H9 (cell line): ENCODE measurements around the gene KANK4. TPM values are rescaled to one million over a fixed set of nuclear protein-coding genes. Genes with fewer than 3 reads are reported as not detected.

ENCODE experiments used
- DNase-seq: peaks from one replicate; pipeline ENCODE4 v3.0.0-alpha.2; 2017
- H2AFZ ChIP-seq: one replicate; pipeline ENCODE4 v1.6.1; 2013; ENCODE audit warnings: mild to moderate bottlenecking, low read length, control low read depth, moderate library complexity
- H2AK5ac ChIP-seq: 2 replicates; pipeline ENCODE4 v1.6.1; 2013; ENCODE audit warnings: low read length, control low read depth, mixed read lengths; ENCODE audit not compliant: insufficient read length
- H2BK120ac ChIP-seq: one replicate; pipeline ENCODE4 v1.6.1; 2013; ENCODE audit warnings: low read depth, mild to moderate bottlenecking, low read length, control low read depth, inconsistent platforms; ENCODE audit not compliant: poor library complexity, severe bottlenecking
- H2BK12ac ChIP-seq: 2 replicates; pipeline ENCODE4 v1.6.1; 2013; ENCODE audit warnings: low read length, control low read depth, mixed read lengths, low read depth; ENCODE audit not compliant: insufficient read length
- H2BK15ac ChIP-seq: 2 replicates; pipeline ENCODE4 v1.6.1; 2013; ENCODE audit warnings: low read depth, low read length, control low read depth
- H2BK20ac ChIP-seq: one replicate; pipeline ENCODE4 v1.6.1; 2013; ENCODE audit warnings: low read depth, mild to moderate bottlenecking, low read length, control low read depth, inconsistent platforms; ENCODE audit not compliant: poor library complexity, severe bottlenecking
- H2BK5ac ChIP-seq: 2 replicates; pipeline ENCODE4 v1.6.1; 2013; ENCODE audit warnings: low read length, control low read depth, mixed read lengths; ENCODE audit not compliant: insufficient read length
- H3K14ac ChIP-seq: 2 replicates; pipeline ENCODE4 v1.6.1; 2013; ENCODE audit warnings: low read length, control low read depth; ENCODE audit not compliant: insufficient read depth
- H3K18ac ChIP-seq: 2 replicates; pipeline ENCODE4 v1.6.1; 2013; ENCODE audit warnings: low read depth, mild to moderate bottlenecking, mixed read lengths, low read length, control low read depth; ENCODE audit not compliant: insufficient read length
- H3K23ac ChIP-seq: 2 replicates; pipeline ENCODE4 v1.6.1; 2013; ENCODE audit warnings: low read length, control low read depth, mixed read lengths, low read depth; ENCODE audit not compliant: insufficient read length
- H3K23me2 ChIP-seq: 2 replicates; pipeline ENCODE4 v1.6.1; 2013; ENCODE audit warnings: low read depth, mild to moderate bottlenecking, mixed read lengths, low read length, control low read depth; ENCODE audit not compliant: insufficient read length, poor library complexity, severe bottlenecking
- H3K27ac ChIP-seq: 2 replicates; pipeline ENCODE4 v1.5.1; 2013; ENCODE audit warnings: low read length, control low read depth, mixed read lengths, low read depth; ENCODE audit not compliant: insufficient read length
- H3K27me3 ChIP-seq: 2 replicates; pipeline ENCODE4 v1.6.1; 2013; ENCODE audit warnings: low read length, control low read depth, inconsistent platforms; ENCODE audit not compliant: insufficient read depth
- H3K4ac ChIP-seq: 2 replicates; pipeline ENCODE4 v1.6.1; 2013; ENCODE audit warnings: low read depth, mild to moderate bottlenecking, control low read depth, inconsistent platforms, low read length, moderate library complexity
- H3K4me1 ChIP-seq: 2 replicates; pipeline ENCODE4 v1.6.1; 2013; ENCODE audit warnings: low read length, control low read depth, inconsistent platforms; ENCODE audit not compliant: insufficient read depth
- H3K4me2 ChIP-seq: 2 replicates; pipeline ENCODE4 v1.6.1; 2013; ENCODE audit warnings: low read length, control low read depth, mixed read lengths; ENCODE audit not compliant: insufficient read length, insufficient read depth
- H3K56ac ChIP-seq: 2 replicates; pipeline ENCODE4 v1.6.1; 2013; ENCODE audit warnings: low read depth, mild to moderate bottlenecking, mixed read lengths, low read length, control low read depth; ENCODE audit not compliant: insufficient read length
- H3K79me1 ChIP-seq: 2 replicates; pipeline ENCODE4 v1.6.1; 2013; ENCODE audit warnings: low read depth, mild to moderate bottlenecking, moderate library complexity, low read length, control low read depth, inconsistent platforms; ENCODE audit not compliant: insufficient read depth, poor library complexity, severe bottlenecking
- H3K79me2 ChIP-seq: 2 replicates; pipeline ENCODE4 v1.6.1; 2013; ENCODE audit warnings: low read length, control low read depth, inconsistent platforms; ENCODE audit not compliant: insufficient read depth
- H3K9ac ChIP-seq: 2 replicates; pipeline ENCODE4 v1.6.1; 2013; ENCODE audit warnings: low read length, control low read depth, mixed read lengths; ENCODE audit not compliant: insufficient read length; ENCODE audit errors: extremely low read depth
- H3K9me3 ChIP-seq: one replicate; pipeline ENCODE4 v1.6.1; 2013; ENCODE audit warnings: low read depth, low read length, inconsistent platforms; ENCODE audit not compliant: control insufficient read depth
- H3T11ph ChIP-seq: one replicate; pipeline ENCODE4 v1.6.1; 2013; ENCODE audit warnings: mild to moderate bottlenecking, low read length, control low read depth, inconsistent platforms
- H4K20me1 ChIP-seq: one replicate; pipeline ENCODE4 v1.6.1; 2013; ENCODE audit not compliant: control insufficient read depth, insufficient read length, insufficient read depth
- H4K5ac ChIP-seq: 2 replicates; pipeline ENCODE4 v1.6.1; 2013; ENCODE audit warnings: low read depth, mild to moderate bottlenecking, mixed read lengths, low read length, control low read depth; ENCODE audit not compliant: insufficient read length
- H4K8ac ChIP-seq: replicated peaks from 2 replicates; pipeline ENCODE4 v1.6.1; 2013; ENCODE audit warnings: low read length, control low read depth, mixed read lengths, low read depth; ENCODE audit not compliant: insufficient read length
- H4K91ac ChIP-seq: 2 replicates; pipeline ENCODE4 v1.6.1; 2013; ENCODE audit warnings: low read depth, mild to moderate bottlenecking, moderate library complexity, mixed read lengths, low read length, control low read depth; ENCODE audit not compliant: insufficient read length
- H3K27ac Mint-ChIP-seq, 3 experiments: 2 replicates in 2 of 3; 3 replicates in 1 of 3; pipeline ENCODE4 v1.8.0; 2020 to 2021; ENCODE audit warnings: mixed read lengths in 3 of 3, mild to moderate bottlenecking in 1 of 3, moderate library complexity in 1 of 3
- H3K27me3 Mint-ChIP-seq: 2 replicates; pipeline ENCODE4 v1.8.0; 2021; ENCODE audit warnings: low read depth, mild to moderate bottlenecking, moderate library complexity, mixed read lengths
- H3K36me3 Mint-ChIP-seq, 3 experiments: 2 replicates in 2 of 3; 3 replicates in 1 of 3; pipeline ENCODE4 v1.8.0; 2020 to 2021; ENCODE audit warnings: low read depth in 3 of 3, mixed read lengths in 3 of 3; ENCODE audit not compliant: insufficient read depth in 1 of 3
- H3K4me1 Mint-ChIP-seq, 2 experiments: 2 replicates each; pipeline ENCODE4 v1.8.0; 2020; ENCODE audit warnings: mixed read lengths in 2 of 2
- H3K4me3 Mint-ChIP-seq, 2 experiments: 2 replicates in 1 of 2; 3 replicates in 1 of 2; pipeline ENCODE4 v1.8.0; 2020 to 2021; ENCODE audit warnings: mild to moderate bottlenecking in 2 of 2, mixed read lengths in 2 of 2, moderate library complexity in 1 of 2
- H3K9me3 Mint-ChIP-seq, 2 experiments: 2 replicates in 1 of 2; 3 replicates in 1 of 2; pipeline ENCODE4 v1.8.0; 2020; ENCODE audit warnings: mild to moderate bottlenecking in 2 of 2, mixed read lengths in 2 of 2, moderate library complexity in 1 of 2
- WGBS: extraction: QIAGEN DNeasy Blood & Tissue Kit; methylation state at CpG from one replicate; pipeline ENCODE4 v1.1.7; 2013; ENCODE audit warnings: missing lambda C conversion rate, low lambda C conversion rate, mixed read lengths; ENCODE audit not compliant: insufficient read length; ENCODE audit errors: extremely low coverage; 5-methylcytosine and 5-hydroxymethylcytosine counted together
- total RNA-seq: library from RNA; stranded (reverse); gene quantifications from 2 replicates; pipeline ENCODE4 v1.2.1, GENCODE V29; 2021
- TF ChIP-seq, protein P1 (sequence below): fragments of 200-600 bp; sonication (generic); conservative IDR thresholded peaks from 3 replicates; pipeline ENCODE4 v1.8.0; 2021; ENCODE audit warnings: antibody characterized with exemption, mild to moderate bottlenecking

The KANK4 gene
- total RNA-seq, 1 experiment from 2014 or later: 0.15 TPM

DNA sequence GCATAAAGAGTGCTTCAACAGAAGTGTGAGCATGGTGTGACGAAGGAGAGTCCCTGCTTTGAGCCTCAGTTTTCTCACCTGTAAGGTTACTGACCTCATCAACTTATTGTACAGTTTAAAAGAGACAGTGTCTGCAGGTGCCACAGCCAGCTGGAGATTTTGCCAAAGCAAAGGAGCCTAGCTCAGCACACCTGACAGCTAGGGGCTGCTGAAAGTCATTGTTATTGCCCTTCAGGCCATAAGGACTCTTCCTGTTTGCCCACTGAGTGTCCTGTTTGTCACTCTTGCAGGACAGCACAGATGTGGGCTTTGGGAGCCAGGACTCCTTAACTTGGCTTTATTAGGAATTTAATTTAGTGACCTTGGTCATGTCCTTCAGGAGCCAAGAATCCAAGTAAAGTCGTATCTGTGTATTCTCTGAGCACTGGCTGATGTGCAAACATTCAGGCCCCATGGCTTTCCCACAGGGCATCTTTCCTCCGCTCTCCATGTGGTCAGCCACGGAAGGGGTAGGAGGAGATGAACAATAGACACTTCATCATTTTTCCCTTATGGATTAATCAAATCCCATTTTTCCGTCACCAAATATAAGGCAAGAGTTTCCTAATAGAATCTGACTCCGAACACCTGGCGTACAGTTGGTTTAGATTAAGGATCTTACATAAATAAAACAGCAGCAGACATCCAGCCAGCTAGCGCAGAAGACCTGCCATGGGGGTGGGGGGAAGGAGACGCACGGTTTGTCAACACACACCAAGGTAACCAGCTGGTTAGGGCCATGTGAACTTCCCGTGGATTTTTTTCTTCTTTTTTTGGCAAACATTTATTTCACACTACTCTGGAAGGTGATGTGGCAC, 43.1 kb upstream of the KANK4 start:
- Mint-ChIP-seq H3K4me3 (no peak overlapping the region), H3K4me1 (no peaks in the 10 kb centered on the region), H3K27me3 (no peaks in the 10 kb centered on the region), H3K36me3 (peaks cover 1 to 5% (median 4%) of the 10 kb centered on the region in 3 experiments; a peak in 3 of 7 replicates), H3K27ac (peak overlapping the region in 1 of 3 experiments; percentile 27; a peak in 1 of 7 replicates), H3K9me3 (peaks cover 7 to 9% of the 10 kb centered on the region in 2 experiments)
- Histone ChIP-seq H3K23ac (no peak overlapping the region), H2AK5ac (no peak overlapping the region), H3K27ac (no peak overlapping the region), H4K91ac (no peak overlapping the region), H3K4ac (no peak overlapping the region), H2BK12ac (no peak overlapping the region), H3K23me2 (no peaks in the 10 kb centered on the region), H3K18ac (no peak overlapping the region), H3K4me1 (no peaks in the 10 kb centered on the region), H3K79me2 (no peaks in the 10 kb centered on the region), H3K9me3 (no peaks in the 10 kb centered on the region), H4K8ac (no peak overlapping the region), H2BK20ac (no peak overlapping the region), H4K5ac (no peak overlapping the region), H4K20me1 (no peaks in the 10 kb centered on the region), H3K27me3 (no peaks in the 10 kb centered on the region), H3K4me2 (no peak overlapping the region), H2AFZ (no peak overlapping the region), H3K56ac (no peak overlapping the region), H3K14ac (no peak overlapping the region), H3K79me1 (no peaks in the 10 kb centered on the region), H2BK5ac (no peak overlapping the region), H3T11ph (no peak overlapping the region), H3K9ac (no peak overlapping the region), H2BK15ac (no peak overlapping the region), H2BK120ac (no peak overlapping the region)
- no peak for DNase-seq
- TF ChIP-seq, protein P1, sequence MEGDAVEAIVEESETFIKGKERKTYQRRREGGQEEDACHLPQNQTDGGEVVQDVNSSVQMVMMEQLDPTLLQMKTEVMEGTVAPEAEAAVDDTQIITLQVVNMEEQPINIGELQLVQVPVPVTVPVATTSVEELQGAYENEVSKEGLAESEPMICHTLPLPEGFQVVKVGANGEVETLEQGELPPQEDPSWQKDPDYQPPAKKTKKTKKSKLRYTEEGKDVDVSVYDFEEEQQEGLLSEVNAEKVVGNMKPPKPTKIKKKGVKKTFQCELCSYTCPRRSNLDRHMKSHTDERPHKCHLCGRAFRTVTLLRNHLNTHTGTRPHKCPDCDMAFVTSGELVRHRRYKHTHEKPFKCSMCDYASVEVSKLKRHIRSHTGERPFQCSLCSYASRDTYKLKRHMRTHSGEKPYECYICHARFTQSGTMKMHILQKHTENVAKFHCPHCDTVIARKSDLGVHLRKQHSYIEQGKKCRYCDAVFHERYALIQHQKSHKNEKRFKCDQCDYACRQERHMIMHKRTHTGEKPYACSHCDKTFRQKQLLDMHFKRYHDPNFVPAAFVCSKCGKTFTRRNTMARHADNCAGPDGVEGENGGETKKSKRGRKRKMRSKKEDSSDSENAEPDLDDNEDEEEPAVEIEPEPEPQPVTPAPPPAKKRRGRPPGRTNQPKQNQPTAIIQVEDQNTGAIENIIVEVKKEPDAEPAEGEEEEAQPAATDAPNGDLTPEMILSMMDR: no peak
- WGBS: no CpG with 5 or more reads among the region's 11 CpGs
